ENCODE results near the gene INSRR. TPM values are rescaled to one million over a fixed set of nuclear protein-coding genes. Genes with fewer than 3 reads are reported as not detected.

Gene INSRR
- not detected for total RNA-seq

DNA sequence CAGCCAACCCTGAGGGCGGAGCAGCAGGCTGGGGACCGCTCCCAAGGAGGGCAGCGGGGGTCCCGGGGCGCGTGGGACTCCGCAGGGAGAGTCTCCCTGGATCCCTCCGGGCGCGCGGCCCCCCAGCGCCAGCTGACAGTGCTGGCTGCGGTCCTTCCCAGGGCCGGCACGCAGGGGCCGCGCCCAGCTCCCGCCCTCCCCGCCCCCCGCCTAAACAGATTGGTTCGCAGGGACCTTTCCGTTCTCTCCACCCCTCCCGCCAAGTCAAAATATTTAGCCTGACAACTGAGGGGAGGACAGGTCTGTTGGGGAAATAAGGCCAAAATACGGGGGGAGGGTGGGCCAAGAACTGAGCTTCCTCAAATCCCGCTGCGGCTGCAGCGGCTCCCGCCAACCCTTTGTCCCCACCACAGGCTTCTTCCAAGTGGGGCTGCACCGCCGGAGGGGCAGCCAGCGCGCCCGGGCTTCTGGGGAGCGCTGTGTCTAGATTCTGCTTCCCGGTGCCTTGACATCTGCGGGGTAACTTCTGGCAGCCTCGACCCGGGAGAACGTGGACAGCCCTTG lies at the start of gene INSRR:
TSS of gene INSRR (minus strand) at position 159 of the 564 bp plus-strand sequence. CDS start 496 bp downstream, outside the sequence.
- H3K27me3 ChIP-seq (ENCODE audit: insufficient read depth, low read length) = peaks cover 54% of the 10 kb centered on the region
- peaks cover 20% of the 10 kb centered on the region for H3K4me1 ChIP-seq (ENCODE audit: insufficient read depth, low read length)
- no peaks in the 10 kb centered on the region for H3K9me3 ChIP-seq (ENCODE audit: low read depth, low read length)
- no peak within 1 kb of the TSS for H3K4me3 ChIP-seq (ENCODE audit: low read length)

DNA sequence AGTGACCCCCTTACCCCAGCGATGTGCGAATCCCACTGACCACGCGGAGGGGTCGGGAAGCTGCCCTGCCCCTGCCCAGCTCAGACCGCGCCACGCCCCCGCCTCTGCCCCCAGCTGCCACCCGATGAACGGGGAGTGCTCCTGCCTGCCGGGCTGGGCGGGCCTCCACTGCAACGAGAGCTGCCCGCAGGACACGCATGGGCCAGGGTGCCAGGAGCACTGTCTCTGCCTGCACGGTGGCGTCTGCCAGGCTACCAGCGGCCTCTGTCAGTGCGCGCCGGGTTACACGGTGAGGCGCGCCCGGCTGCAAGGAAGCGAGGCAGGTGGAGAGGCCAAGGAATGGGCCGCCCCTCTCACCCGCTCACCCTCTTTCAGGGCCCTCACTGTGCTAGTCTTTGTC lies 49.6 kb upstream of the INSRR start:
- H3K4me3 ChIP-seq (ENCODE audit: low read length) = no peak overlapping the region

DNA sequence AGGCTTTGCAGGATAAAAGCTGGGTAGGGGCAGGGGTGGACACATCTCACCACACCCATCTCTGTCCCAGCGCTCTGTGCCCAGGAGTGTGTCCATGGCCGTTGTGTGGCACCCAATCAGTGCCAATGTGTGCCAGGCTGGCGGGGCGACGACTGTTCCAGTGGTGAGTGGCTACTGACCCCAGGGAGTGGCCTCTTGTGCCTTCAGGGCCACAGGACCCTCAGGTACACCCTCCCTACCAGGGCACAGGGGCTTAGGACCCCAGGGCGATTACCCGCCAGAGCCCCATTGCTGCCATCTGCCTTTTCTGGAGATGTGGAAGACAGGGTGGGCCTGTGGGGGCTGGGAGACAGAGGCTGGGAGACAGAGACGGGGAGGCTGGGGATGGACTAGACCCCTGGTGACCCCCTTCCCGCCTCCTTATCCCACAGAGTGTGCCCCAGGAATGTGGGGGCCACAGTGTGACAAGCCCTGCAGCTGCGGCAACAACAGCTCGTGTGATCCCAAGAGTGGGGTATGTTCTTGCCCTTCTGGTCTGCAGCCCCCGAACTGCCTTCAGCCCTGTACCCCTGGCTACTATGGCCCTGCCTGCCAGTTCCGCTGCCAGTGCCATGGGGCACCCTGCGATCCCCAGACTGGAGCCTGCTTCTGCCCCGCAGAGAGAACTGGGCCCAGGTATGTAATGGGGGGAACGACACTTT lies 47.4 kb upstream of the INSRR start:
- Histone ChIP-seq H3K4me3 (ENCODE audit: low read length) (no peak overlapping the region), H3K9me3 (ENCODE audit: low read depth, low read length) (no peaks in the 10 kb centered on the region), H3K27me3 (ENCODE audit: insufficient read depth, low read length) (no peaks in the 10 kb centered on the region), H3K4me1 (ENCODE audit: insufficient read depth, low read length) (peaks cover 6% of the 10 kb centered on the region)

More for the DNA sequence above, 49.6 kb upstream of the INSRR start:
- Histone ChIP-seq H3K27me3 (ENCODE audit: insufficient read depth, low read length) (no peaks in the 10 kb centered on the region), H3K9me3 (ENCODE audit: low read depth, low read length) (no peaks in the 10 kb centered on the region), H3K4me1 (ENCODE audit: insufficient read depth, low read length) (peaks cover 6% of the 10 kb centered on the region)

DNA sequence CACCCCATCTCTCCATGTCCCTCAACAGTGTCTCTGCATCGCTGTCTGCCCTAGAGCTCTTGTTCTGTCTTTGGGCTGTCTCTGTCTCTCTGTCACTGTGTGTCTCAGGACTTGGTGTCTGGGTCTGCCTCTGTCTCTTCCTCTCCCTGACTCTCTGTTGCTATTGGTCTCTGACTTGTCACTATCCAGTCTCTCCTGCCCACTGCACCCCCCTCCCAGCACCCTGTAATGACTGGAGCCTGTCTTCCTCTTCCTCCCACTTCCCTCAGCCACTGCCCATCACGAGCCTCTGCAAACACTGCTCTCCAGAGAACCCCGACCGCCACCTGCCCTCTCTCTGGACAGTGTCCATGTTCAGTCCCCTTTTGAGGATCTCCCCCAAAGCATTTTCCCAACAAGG lies 46.7 kb upstream of the INSRR start:
- no peak overlapping the region for H3K4me3 ChIP-seq (ENCODE audit: low read length)
- no peaks in the 10 kb centered on the region for H3K9me3 ChIP-seq (ENCODE audit: low read depth, low read length)
- peaks cover 6% of the 10 kb centered on the region for H3K4me1 ChIP-seq (ENCODE audit: insufficient read depth, low read length)
- no peaks in the 10 kb centered on the region for H3K27me3 ChIP-seq (ENCODE audit: insufficient read depth, low read length)

DNA sequence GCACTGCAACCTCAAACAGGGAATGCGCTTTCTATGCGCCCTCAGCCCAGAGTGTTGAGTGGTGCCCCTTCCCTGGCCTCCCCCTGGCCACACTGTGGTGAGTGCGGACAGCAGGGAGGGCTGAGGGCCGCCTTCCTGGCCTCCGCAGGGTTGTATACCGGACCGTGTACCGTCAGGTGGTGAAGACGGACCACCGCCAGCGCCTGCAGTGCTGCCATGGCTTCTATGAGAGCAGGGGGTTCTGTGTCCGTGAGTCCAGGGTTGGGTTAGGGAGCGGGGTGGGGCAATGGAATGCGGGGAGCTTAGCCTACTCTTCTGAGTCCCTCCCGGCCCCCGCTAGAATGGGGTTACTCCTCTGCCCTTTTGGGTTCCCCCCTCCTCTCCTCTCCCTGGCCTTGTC lies 46.3 kb upstream of the INSRR start:
- no peak overlapping the region for H3K4me3 ChIP-seq (ENCODE audit: low read length)
- no peaks in the 10 kb centered on the region for H3K9me3 ChIP-seq (ENCODE audit: low read depth, low read length)
- peaks cover 6% of the 10 kb centered on the region for H3K4me1 ChIP-seq (ENCODE audit: insufficient read depth, low read length)
- H3K27me3 ChIP-seq (ENCODE audit: insufficient read depth, low read length) = no peaks in the 10 kb centered on the region

DNA sequence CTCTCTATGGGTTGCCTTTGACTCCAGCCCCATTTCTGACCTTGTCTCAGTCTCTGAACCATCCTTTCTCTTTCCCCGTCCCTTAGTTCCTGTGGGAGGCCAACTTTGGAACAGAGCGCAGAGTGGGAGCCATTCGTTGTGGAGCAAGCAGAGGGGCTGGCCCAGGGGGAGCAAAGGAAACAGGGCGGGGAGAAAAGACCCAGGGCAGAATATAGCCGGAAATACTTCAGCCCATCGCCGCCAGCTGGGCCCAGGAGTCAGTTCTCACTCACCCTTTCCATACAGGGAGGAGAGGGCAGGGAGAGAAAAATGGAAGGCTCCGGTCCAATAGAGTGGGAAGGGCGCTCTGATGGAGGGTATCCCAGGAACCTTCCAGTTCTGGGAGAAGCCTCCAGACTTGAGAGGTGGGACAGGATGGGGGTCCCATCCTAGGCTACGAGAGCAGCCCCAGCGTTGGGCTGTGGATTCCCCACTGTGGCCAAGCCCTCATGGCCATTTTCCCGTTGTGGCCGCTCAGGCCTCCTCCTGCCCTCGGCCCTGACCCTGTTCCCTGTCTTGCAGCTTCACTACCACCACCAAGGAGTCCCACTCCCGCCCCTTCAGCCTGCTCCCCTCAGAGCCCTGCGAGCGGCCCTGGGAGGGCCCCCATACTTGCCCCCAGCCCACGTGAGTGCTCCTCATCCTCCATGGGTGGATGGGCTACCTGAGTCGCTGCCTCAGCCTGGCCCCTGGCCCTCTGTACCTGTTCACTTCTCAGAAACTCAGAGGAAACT lies 45.5 kb upstream of the INSRR start:
- Histone ChIP-seq H3K27me3 (ENCODE audit: insufficient read depth, low read length) (no peaks in the 10 kb centered on the region), H3K4me1 (ENCODE audit: insufficient read depth, low read length) (peaks cover 6% of the 10 kb centered on the region), H3K4me3 (ENCODE audit: low read length) (no peak overlapping the region), H3K9me3 (ENCODE audit: low read depth, low read length) (no peaks in the 10 kb centered on the region)

DNA sequence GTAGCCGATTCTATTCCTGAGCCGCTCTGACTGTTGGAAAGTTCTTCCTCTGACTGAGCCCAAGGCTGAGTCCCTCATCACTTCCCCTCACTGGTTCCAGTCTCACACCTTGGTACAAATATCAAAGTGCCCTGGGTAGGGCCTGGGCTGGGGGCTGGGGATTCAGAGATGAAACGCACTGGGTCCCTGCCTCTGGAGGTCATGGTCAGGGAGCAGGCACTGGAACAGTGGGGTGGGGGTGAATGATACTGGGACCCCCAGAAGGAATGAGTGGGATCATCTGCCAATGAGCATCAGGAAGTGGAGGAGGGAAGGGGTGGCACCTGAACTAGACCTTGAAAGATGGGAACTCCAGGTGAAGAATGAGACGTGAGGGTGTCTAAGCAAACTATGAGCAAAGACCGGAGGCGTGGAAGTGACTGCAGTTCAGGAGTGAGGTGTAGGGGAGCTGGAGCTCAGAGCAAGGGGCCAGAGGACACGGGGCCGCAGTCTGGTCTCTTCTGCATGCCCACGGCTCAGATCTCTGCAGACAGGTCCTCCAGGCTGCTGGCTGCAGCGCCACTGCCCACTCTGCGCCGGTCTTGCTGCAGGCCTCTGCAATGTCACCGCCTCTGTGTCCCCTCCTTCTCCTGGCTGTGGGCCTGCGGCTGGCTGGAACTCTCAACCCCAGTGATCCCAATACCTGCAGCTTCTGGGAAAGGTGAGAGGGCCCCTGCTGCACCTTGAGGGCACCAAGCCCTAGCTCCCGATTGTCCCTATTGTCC lies 44.6 kb upstream of the INSRR start:
- H3K4me1 ChIP-seq (ENCODE audit: insufficient read depth, low read length) = peaks cover 6% of the 10 kb centered on the region
- no peaks in the 10 kb centered on the region for H3K9me3 ChIP-seq (ENCODE audit: low read depth, low read length)
- H3K4me3 ChIP-seq (ENCODE audit: low read length) = no peak overlapping the region
- no peaks in the 10 kb centered on the region for H3K27me3 ChIP-seq (ENCODE audit: insufficient read depth, low read length)

DNA sequence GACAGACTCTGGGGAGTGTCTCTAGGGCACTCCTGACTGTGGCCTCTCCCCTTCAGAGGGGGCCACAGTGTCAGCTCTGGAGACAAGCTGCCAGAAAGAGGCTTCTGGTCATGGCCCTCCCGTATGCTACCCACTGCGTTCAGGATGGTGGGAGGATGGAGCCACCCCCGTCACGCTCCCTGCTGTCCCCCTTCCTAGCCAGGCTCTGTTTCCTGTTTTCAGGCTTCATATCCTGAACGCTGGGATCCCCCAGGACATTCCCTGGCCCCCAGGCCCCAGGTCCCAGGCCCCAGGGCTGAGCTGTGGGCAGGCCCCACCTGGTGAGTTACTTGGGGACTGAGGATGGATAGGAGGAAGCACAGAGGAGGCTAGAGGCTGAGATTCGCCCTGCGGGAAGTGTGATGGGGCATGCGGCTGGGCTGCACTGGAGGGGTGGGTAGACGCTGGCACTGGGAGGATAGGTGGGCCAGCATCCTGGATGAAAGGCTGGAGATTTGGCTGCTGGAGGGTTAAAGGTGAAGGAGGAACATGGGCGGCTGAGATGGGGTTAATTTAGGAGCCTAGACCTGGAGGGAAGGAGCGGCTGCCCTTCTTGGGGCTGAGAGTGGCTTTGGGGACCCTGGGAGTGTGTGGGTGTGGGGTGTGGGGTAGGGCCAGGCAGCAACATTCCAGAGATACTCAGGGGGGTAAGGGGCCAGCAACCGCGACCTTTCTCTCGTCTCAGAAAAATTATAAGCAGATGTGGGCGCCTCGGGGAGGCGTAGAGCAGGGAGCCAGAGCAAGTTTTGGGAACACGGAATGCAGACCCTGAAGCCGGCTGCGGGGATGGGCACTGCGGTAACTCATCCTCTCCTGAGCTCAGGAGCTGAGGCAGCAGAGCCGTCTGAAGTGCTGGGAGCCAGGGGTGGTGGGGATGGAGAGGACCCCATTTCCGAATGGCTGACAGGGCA lies 43.3 kb upstream of the INSRR start:
- Histone ChIP-seq H3K9me3 (ENCODE audit: low read depth, low read length) (no peaks in the 10 kb centered on the region), H3K4me3 (ENCODE audit: low read length) (no peak overlapping the region), H3K27me3 (ENCODE audit: insufficient read depth, low read length) (no peaks in the 10 kb centered on the region), H3K4me1 (ENCODE audit: insufficient read depth, low read length) (peaks cover 4% of the 10 kb centered on the region)

DNA sequence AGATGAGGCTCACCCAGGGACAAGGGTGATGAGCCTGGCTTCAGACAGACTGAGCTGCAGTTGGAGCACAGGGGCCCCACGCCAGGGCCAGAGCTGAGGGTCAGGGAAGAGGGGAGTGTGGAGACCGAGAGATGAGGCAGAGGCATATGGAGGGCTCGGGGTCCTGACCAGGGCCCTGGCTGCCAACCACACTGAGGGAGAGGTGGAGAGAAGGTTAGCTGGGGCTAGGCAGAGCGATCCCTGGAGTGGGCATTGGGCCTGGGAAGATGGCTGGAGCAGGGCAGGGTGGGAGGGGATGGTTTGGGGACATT lies 42.6 kb upstream of the INSRR start:
- no peaks in the 10 kb centered on the region for H3K4me1 ChIP-seq (ENCODE audit: insufficient read depth, low read length)
- H3K27me3 ChIP-seq (ENCODE audit: insufficient read depth, low read length) = no peaks in the 10 kb centered on the region
- no peaks in the 10 kb centered on the region for H3K9me3 ChIP-seq (ENCODE audit: low read depth, low read length)
- H3K4me3 ChIP-seq (ENCODE audit: low read length) = no peak overlapping the region

DNA sequence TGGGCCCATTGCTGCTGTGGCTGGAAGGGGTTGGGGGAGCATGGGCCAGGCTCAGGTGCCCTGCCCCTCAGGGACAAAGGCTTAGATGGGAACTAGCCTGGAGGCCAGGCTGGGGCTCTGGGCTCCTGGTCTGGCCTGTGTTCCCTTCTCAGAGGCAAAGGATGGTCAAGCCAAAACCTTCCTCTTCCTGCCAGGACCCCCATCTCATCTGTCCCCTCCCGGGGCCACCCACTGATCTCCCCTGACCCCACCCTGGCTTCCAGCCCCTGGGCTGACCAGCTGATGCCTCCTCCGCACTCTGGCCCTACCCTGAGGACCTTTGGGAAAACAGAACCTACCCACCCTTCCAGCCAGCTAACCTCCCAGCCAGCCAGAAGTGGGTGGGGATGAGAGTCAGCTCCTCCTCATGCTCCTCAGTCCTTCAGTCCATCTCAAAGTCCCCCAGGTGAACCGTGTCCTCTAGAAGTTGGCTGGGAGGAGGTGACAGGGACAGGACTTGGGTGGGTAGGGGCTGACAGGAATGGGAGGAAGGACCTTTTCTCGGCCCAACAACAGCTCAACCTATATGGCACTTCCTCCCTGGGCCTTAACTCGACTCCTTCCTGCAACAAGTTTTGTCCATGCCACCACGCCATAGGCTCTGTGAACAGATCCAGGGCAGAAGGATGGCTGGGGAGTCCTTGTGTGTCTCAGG lies 42.1 kb upstream of the INSRR start:
- Histone ChIP-seq H3K4me1 (ENCODE audit: insufficient read depth, low read length) (no peaks in the 10 kb centered on the region), H3K9me3 (ENCODE audit: low read depth, low read length) (no peaks in the 10 kb centered on the region), H3K4me3 (ENCODE audit: low read length) (no peak overlapping the region), H3K27me3 (ENCODE audit: insufficient read depth, low read length) (no peaks in the 10 kb centered on the region)

DNA sequence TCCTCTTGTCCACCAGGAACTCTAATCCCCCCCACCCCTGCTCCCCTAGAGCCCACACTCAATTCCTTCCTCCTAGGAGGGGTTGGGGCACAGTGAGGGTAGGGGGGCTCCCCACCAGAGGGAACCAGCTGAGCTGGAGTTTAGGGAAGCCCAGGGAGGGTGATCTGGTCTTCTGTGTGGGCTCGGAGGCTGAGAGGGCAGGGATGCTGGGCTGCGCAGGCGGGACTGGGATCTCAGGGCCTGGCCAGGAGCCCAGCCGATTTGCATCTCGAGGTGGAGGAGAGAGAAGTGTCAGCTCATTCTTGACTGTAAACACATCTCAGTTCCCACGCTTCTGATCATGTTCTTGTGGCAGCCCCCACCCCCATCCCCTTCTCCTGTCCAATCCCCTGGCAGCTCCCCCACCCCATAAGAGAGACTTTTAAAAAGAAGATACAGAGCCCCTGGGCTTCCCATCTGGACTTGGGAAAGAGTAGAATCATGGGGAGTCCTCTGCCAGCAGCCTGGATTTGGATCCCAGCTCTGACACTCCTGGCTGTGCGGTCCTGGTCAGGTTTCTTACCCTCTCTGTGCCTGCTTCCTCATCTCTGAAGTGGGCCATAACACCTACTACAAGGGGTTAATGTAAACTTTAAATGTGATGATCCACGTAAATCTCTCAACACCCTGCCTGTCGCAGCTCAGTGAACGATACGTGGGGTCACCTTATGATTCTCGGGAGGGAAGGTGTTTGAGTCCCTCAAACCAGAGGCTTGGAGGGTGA lies 41.2 kb upstream of the INSRR start:
- Histone ChIP-seq H3K9me3 (ENCODE audit: low read depth, low read length) (no peaks in the 10 kb centered on the region), H3K4me1 (ENCODE audit: insufficient read depth, low read length) (no peaks in the 10 kb centered on the region), H3K27me3 (ENCODE audit: insufficient read depth, low read length) (no peaks in the 10 kb centered on the region), H3K4me3 (ENCODE audit: low read length) (no peak overlapping the region)

DNA sequence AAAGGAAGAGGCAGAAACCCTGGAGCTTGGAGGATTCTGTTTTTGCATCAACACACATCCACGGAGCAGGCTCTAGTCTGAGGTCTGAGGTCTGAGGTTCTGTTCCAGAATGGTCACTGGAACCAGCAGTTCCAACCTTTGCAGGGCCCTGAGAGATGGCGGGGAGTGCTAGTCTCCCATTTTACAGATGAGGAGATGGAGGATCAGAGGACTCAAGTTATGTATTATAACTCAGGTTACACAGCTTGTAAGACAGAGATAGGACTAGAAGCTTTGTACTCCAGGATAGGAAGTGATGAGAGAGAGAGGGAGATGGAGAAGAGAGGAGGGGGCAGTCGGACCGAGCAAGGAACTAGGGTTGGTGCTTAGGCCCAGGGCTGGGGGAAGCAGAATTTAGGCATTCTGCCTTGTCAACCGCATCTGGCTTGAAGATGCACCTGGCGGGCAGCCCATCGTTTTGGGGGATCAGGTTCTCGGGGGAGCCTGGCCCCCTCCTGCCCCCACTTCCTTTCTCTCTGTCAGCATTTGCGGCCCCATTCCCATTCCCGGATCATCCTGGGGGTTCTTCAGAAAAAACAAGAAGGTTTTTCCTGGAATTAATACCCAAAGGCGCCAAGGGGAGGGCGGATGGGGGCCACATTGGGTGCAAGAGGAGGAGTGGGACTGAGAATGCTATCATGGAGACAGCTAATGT lies 40.2 kb upstream of the INSRR start:
- Histone ChIP-seq H3K4me3 (ENCODE audit: low read length) (no peak overlapping the region), H3K27me3 (ENCODE audit: insufficient read depth, low read length) (peaks cover 4% of the 10 kb centered on the region), H3K4me1 (ENCODE audit: insufficient read depth, low read length) (no peaks in the 10 kb centered on the region), H3K9me3 (ENCODE audit: low read depth, low read length) (no peaks in the 10 kb centered on the region)

DNA sequence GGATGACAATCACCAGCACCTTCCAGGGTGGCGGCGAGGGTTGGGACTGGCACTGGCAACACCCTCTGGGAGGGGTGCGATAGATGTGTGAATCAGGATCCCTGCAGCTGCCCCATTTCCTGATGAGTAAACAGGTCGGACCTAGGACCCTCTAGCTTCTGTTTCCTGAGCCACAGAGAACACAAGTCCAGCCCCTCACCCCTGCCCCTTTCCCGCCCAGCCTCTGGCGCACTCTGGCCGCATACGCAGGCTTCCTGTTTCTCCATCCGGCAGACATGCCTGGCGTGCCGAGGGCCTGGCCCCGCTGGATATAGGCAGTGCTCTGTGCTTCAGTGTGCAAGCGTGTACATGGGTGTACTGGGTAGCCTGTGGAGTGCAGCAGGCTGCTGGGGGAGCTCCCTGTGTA lies 39.2 kb upstream of the INSRR start:
- peaks cover 2% of the 10 kb centered on the region for H3K4me1 ChIP-seq (ENCODE audit: insufficient read depth, low read length)
- no peaks in the 10 kb centered on the region for H3K9me3 ChIP-seq (ENCODE audit: low read depth, low read length)
- no peak overlapping the region for H3K4me3 ChIP-seq (ENCODE audit: low read length)
- H3K27me3 ChIP-seq (ENCODE audit: insufficient read depth, low read length) = peaks cover 12% of the 10 kb centered on the region

All from mononuclear cell (primary cell).